A673 (cell line): ENCODE results near the gene MORN5.

Experiments
- EZH2 ChIP-seq: fragments of 200-600 bp; sonication (generic); IDR thresholded peaks from 2 replicates; pipeline ENCODE4 v1.6.1; 2017; ENCODE audit warnings: borderline replicate concordance, low read depth, mild to moderate bottlenecking, mixed read lengths, antibody characterized with exemption, low read length; ENCODE audit not compliant: poor library complexity, severe bottlenecking
- TF ChIP-seq, protein P1 (sequence below): fragments of 300-800, 200-600 bp; sonication (generic); conservative IDR thresholded peaks from 2 replicates; pipeline ENCODE4 v1.5.1; 2017; ENCODE audit warnings: low read depth, mild to moderate bottlenecking, antibody characterized with exemption, low read length, moderate library complexity, mixed read lengths

DNA sequence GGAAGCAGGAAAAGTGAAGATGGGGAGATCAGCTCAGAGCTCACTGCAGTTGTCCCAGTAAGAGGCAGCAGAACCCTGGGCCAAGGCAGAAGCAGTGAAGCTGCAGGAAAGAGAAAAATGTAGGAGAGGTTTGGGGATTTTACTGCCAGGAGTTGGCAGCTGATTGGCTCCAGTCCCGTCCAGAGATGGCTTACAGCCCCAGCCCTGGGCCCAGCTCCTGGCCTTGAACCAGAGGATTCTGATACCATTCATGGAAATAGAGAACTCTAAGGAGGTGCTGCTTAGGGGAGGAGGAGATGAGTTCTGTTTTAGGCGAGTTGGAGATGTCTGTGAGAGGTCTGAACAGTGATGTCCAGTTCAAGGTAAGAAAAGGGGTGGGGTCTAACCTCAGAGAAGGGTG is 4.6 kb downstream of the MORN5 start:
- no peak for TF ChIP-seq EZH2
- TF ChIP-seq, protein P1, sequence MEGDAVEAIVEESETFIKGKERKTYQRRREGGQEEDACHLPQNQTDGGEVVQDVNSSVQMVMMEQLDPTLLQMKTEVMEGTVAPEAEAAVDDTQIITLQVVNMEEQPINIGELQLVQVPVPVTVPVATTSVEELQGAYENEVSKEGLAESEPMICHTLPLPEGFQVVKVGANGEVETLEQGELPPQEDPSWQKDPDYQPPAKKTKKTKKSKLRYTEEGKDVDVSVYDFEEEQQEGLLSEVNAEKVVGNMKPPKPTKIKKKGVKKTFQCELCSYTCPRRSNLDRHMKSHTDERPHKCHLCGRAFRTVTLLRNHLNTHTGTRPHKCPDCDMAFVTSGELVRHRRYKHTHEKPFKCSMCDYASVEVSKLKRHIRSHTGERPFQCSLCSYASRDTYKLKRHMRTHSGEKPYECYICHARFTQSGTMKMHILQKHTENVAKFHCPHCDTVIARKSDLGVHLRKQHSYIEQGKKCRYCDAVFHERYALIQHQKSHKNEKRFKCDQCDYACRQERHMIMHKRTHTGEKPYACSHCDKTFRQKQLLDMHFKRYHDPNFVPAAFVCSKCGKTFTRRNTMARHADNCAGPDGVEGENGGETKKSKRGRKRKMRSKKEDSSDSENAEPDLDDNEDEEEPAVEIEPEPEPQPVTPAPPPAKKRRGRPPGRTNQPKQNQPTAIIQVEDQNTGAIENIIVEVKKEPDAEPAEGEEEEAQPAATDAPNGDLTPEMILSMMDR: no peak
